B cell (primary cell): ENCODE measurements around the gene CTRL. TPM values are rescaled to one million over a fixed set of nuclear protein-coding genes. Genes with fewer than 3 reads are reported as not detected.

Experiments
- ATAC-seq: fragments of 200-7000 bp; cut with Tn5 transposase; one replicate; pipeline ENCODE4 v1.10.0; 2021; ENCODE audit warnings: low read depth, mild to moderate bottlenecking, moderate number of reproducible peaks, moderate library complexity
- CTCF ChIA-PET: fragments of 350-600 bp; sonication (Branson Sonifier 250); formaldehyde crosslinking; loops from one replicate; lab custom pipeline; 2021; ENCODE audit warnings: antibody characterized with exemption, inconsistent platforms; lab: Charles Lee
- POLR2A ChIA-PET: fragments of 350-600 bp; sonication (Branson Sonifier 250); formaldehyde crosslinking; loops from one replicate; lab custom pipeline; 2021; ENCODE audit warnings: antibody characterized with exemption; lab: Charles Lee
- DNase-seq: peaks from one replicate; pipeline ENCODE4 v3.0.0; 2013
- H2AFZ ChIP-seq: 2 replicates; pipeline ENCODE4 v1.6.1; 2012; ENCODE audit warnings: mild to moderate bottlenecking, low read depth, low read length; ENCODE audit not compliant: insufficient read depth, poor library complexity, severe bottlenecking
- H3K27ac ChIP-seq, 2 donors: 1 replicate in 1 of 2; 2 replicates in 1 of 2; pipeline ENCODE4 v1.5.1; 2012 to 2013; ENCODE audit warnings: low read length in 2 of 2, mild to moderate bottlenecking in 2 of 2, moderate library complexity in 1 of 2
- H3K27me3 ChIP-seq, 4 experiments: fragments of 200-600 bp in 1 of 4; sonication (generic) in 1 of 4; replicated peaks in 1 of 4; 1 replicate in 2 of 4; 2 replicates in 2 of 4; pipeline versions ENCODE4 v1.6.1 to v1.7.0; 2013 to 2016; ENCODE audit warnings: low read length in 3 of 4, mild to moderate bottlenecking in 2 of 4, mixed read lengths in 1 of 4, moderate library complexity in 1 of 4; ENCODE audit not compliant: insufficient read depth in 4 of 4, control insufficient read depth in 3 of 4; ENCODE audit errors: control extremely low read depth in 1 of 4
- H3K36me3 ChIP-seq, 2 experiments: replicated peaks in 1 of 2; 1 replicate in 1 of 2; 2 replicates in 1 of 2; pipeline versions ENCODE4 v1.6.1 to v1.7.1; 2013; ENCODE audit warnings: low read length in 1 of 2; ENCODE audit not compliant: insufficient read depth in 2 of 2, control insufficient read depth in 1 of 2; ENCODE audit errors: control extremely low read depth in 1 of 2, extremely low read depth in 1 of 2
- H3K4me1 ChIP-seq, 2 donors: fragments of 200-600 bp in 1 of 2; sonication (generic) in 1 of 2; 1 replicate in 1 of 2; 2 replicates in 1 of 2; pipeline versions ENCODE4 v1.5.1 to v1.6.1; 2013 to 2017; ENCODE audit warnings: low read length in 2 of 2; ENCODE audit not compliant: control insufficient read depth in 2 of 2, insufficient read depth in 2 of 2
- H3K4me2 ChIP-seq: replicated peaks from 2 replicates; pipeline ENCODE3; 2012; ENCODE audit warnings: mild to moderate bottlenecking, low read depth, low read length; ENCODE audit not compliant: poor library complexity, severe bottlenecking
- H3K4me3 ChIP-seq, 5 experiments: fragments of 200-600 bp in 1 of 5; sonication (generic) in 1 of 5; 1 replicate in 3 of 5; 2 replicates in 2 of 5; pipeline versions ENCODE4 v1.5.1 to v1.7.0; 2011 to 2016; ENCODE audit warnings: low read length in 4 of 5, mild to moderate bottlenecking in 4 of 5, low read depth in 2 of 5, control low read depth in 1 of 5, moderate library complexity in 1 of 5; ENCODE audit not compliant: insufficient read depth in 1 of 5; ENCODE audit errors: control extremely low read depth in 1 of 5, extremely low read depth in 1 of 5
- H3K79me2 ChIP-seq: fragments of 200-600 bp; sonication (generic); one replicate; pipeline ENCODE4 v1.6.0; 2016; ENCODE audit warnings: low read length; ENCODE audit not compliant: control insufficient read depth, insufficient read depth
- H3K9ac ChIP-seq: fragments of 200-600 bp; sonication (generic); 2 replicates; pipeline ENCODE4 v1.6.1; 2017; ENCODE audit warnings: mild to moderate bottlenecking, low read length, moderate library complexity
- H3K9me3 ChIP-seq, 3 donors: one replicate each; pipeline versions ENCODE4 v1.6.1 to v1.7.1; 2013; ENCODE audit warnings: low read length in 2 of 3; ENCODE audit not compliant: control insufficient read depth in 2 of 3, insufficient read depth in 1 of 3; ENCODE audit errors: control extremely low read depth in 1 of 3
- H4K20me1 ChIP-seq: 2 replicates; pipeline ENCODE4 v1.6.0; 2012; ENCODE audit warnings: mild to moderate bottlenecking, low read length; ENCODE audit not compliant: insufficient read depth, control insufficient read depth, poor library complexity, severe bottlenecking
- H3K27ac Mint-ChIP-seq: one replicate; pipeline ENCODE4 v1.8.0; 2021; ENCODE audit warnings: mixed read lengths
- H3K27me3 Mint-ChIP-seq: one replicate; pipeline ENCODE4 v1.8.0; 2021; ENCODE audit warnings: mixed read lengths
- H3K4me1 Mint-ChIP-seq: one replicate; pipeline ENCODE4 v1.8.0; 2021; ENCODE audit warnings: mixed read lengths
- H3K4me3 Mint-ChIP-seq: one replicate; pipeline ENCODE4 v1.8.0; 2021; ENCODE audit warnings: mixed read lengths
- H3K9me3 Mint-ChIP-seq: one replicate; pipeline ENCODE4 v1.8.0; 2022; ENCODE audit warnings: mixed read lengths; ENCODE audit not compliant: insufficient read depth
- EZH2 ChIP-seq: IDR thresholded peaks from 2 replicates; pipeline ENCODE4 v1.6.1; 2012; ENCODE audit warnings: borderline replicate concordance, low read depth, mild to moderate bottlenecking, moderate library complexity, low read length; ENCODE audit not compliant: insufficient read depth, poor library complexity, severe bottlenecking
- WGBS: methylation state at CpG from one replicate; pipeline ENCODE4 v1.1.5; 2013; ENCODE audit warnings: missing lambda C conversion rate; ENCODE audit not compliant: insufficient coverage; 5-methylcytosine and 5-hydroxymethylcytosine counted together
- intact Hi-C: fragments of 100-400 bp; cut with micrococcal nuclease; formaldehyde crosslinking; loops from one replicate; pipeline ENCODE4 v1.10.0; 2022
- polyA plus RNA-seq: library from polyadenylated mRNA; depleted of rRNA; stranded (reverse); fragments of >200 nt; gene quantifications from 2 replicates; pipeline ENCODE4 v1.2.3, GENCODE V29; 2012
- total RNA-seq, 2 donors: library from RNA; stranded (reverse); fragments of 120-200 nt in 1 of 2; gene quantifications; 1 replicate in 1 of 2; 2 replicates in 1 of 2; pipeline versions ENCODE4 v1.2.3 to v1.2.4, GENCODE V29; 2013 to 2022
- TF ChIP-seq, protein P1 (sequence below): fragments of 200-600 bp; IDR thresholded peaks from one replicate; pipeline ENCODE4 v1.8.0; 2022; ENCODE audit warnings: antibody characterized with exemption, mild to moderate bottlenecking

The CTRL gene
- total and polyA plus RNA-seq, 2 donors (not counting 1 experiment from before 2014, with no cell fraction given): 5.8 to 19.0 TPM

DNA sequence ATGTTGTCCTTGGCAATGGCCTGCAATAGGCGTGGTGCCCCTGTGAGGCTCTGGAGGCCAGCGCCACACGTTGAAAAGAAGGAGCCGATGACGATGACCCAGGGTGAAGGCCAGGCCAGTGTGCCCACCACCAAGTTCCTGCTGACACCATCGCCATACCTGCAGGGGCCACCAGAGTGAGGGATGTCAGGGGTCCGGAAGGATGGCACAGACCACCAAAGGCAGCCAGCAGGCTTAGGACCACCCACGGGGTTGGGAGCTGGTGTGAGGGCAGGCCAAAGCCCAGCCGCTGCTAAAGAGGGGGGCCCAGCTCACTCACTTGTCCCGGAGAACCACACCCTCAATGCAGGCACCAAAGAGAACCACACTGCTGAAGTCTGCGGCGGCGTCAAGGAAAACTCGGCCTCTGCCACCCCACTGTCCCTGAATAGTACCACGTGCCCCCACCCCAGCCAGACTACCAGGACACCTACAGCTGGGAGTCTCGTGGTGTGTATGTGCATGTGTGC is 18.7 kb upstream of the CTRL start:
- intact Hi-C loops: no loop called here
- no peak for DNase-seq
- no peak overlapping the region for H3K4me3 Mint-ChIP-seq
- no peaks in the 10 kb centered on the region for H3K4me1 Mint-ChIP-seq
- Histone ChIP-seq H3K79me2 (peaks cover 1% of the 10 kb centered on the region), H3K9ac (no peak overlapping the region), H2AFZ (no peak overlapping the region), H3K4me3 (no peak overlapping the region), H3K9me3 (no peaks in the 10 kb centered on the region), H3K27me3 (no peaks in the 10 kb centered on the region), H3K4me1 (no peaks in the 10 kb centered on the region), H4K20me1 (no peaks in the 10 kb centered on the region), H3K27ac (no peak overlapping the region), H3K4me2 (no peak overlapping the region), H3K36me3 (peaks cover 0 to 12% of the 10 kb centered on the region in 2 experiments)
- H3K27me3 Mint-ChIP-seq: no peaks in the 10 kb centered on the region
- WGBS: 95% methylated on average over 13 of the region's 16 CpGs
- no peak overlapping the region for H3K27ac Mint-ChIP-seq
- TF ChIP-seq, protein P1, sequence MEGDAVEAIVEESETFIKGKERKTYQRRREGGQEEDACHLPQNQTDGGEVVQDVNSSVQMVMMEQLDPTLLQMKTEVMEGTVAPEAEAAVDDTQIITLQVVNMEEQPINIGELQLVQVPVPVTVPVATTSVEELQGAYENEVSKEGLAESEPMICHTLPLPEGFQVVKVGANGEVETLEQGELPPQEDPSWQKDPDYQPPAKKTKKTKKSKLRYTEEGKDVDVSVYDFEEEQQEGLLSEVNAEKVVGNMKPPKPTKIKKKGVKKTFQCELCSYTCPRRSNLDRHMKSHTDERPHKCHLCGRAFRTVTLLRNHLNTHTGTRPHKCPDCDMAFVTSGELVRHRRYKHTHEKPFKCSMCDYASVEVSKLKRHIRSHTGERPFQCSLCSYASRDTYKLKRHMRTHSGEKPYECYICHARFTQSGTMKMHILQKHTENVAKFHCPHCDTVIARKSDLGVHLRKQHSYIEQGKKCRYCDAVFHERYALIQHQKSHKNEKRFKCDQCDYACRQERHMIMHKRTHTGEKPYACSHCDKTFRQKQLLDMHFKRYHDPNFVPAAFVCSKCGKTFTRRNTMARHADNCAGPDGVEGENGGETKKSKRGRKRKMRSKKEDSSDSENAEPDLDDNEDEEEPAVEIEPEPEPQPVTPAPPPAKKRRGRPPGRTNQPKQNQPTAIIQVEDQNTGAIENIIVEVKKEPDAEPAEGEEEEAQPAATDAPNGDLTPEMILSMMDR: no peak
- TF ChIP-seq EZH2: no peak
- ChIA-PET CTCF (interaction anchor here (1.2 to 2.6 kb wide), 2 partner anchors 9 to 67 kb away, joined by 3 to 7 read pairs; no protein-coding TSS in a partner anchor), POLR2A (no interaction called here)
- no peak for ATAC-seq
- H3K9me3 Mint-ChIP-seq: no peaks in the 10 kb centered on the region

DNA sequence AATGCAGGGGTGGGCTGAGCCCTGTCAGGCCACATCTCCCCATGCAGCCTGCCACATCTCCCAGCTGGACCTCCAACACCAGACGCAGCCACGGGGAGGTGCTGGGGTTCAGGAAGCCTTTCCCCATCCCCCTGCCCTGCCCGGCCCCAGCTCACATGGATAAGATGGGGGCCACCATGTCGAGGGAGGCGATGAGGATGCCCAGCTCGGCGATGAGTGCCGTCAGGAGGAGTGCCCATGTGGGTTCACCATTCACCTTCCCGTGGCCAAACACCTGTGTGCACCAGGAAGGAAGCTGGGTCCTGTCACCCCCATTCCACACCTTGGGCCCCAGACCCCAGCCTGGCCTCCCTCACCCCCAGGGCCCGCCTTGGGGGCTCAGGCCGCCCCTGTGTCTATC is 18.0 kb upstream of the CTRL start:
- Histone ChIP-seq H3K27ac (no peak overlapping the region), H3K9me3 (no peaks in the 10 kb centered on the region), H4K20me1 (no peaks in the 10 kb centered on the region), H3K4me2 (no peak overlapping the region), H2AFZ (no peak overlapping the region), H3K27me3 (no peaks in the 10 kb centered on the region), H3K9ac (no peak overlapping the region), H3K36me3 (peaks cover 0 to 12% of the 10 kb centered on the region in 2 experiments), H3K4me1 (no peaks in the 10 kb centered on the region), H3K79me2 (peaks cover 7% of the 10 kb centered on the region), H3K4me3 (no peak overlapping the region)
- ChIA-PET POLR2A (no interaction called here), CTCF (interaction anchor here (1.2 to 2.6 kb wide), 2 partner anchors 8 to 66 kb away, joined by 3 to 7 read pairs; no protein-coding TSS in a partner anchor)
- intact Hi-C loops: no loop called here
- Mint-ChIP-seq H3K27me3 (no peaks in the 10 kb centered on the region), H3K27ac (no peak overlapping the region), H3K4me1 (no peaks in the 10 kb centered on the region), H3K9me3 (no peaks in the 10 kb centered on the region), H3K4me3 (no peak overlapping the region)
- TF ChIP-seq EZH2: no peak
- TF ChIP-seq, protein P1: no peak
- no peak for ATAC-seq
- 93% methylated on average over 10 of the region's 11 CpGs for WGBS
- DNase-seq: no peak
